ENCODE data around the gene AFAP1L2. TPM values are rescaled to one million over a fixed set of nuclear protein-coding genes. Genes with fewer than 3 reads are reported as not detected.

AFAP1L2 gene
- total and polyA plus RNA-seq, 4 experiments from 2014 or later: 0.50 to 4.3 (median 2.3) TPM

DNA sequence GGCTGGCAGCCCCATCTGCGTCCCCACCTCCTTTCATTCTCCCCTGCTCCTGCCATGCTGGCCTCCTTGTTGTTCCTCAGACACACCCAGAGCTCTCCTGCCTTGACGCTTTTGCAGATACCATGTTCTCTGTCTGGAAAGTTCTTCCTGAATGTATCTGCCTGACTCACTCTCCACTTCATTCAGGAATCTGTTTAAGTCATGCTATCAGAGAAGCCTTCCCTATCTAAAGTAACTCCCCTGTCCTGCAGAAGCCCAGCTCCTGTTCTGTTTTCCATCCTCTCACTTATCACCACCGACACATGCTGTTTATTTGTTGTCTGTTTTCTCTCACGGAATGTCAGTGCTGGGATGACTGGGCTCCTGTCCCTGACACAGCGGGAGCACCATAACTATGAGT is 82.0 kb downstream of the AFAP1L2 start:
- CTCF ChIA-PET (ENCODE audit: partially characterized antibody): no interaction called here
- H3K27ac Mint-ChIP-seq: no peak overlapping the region
- no peaks in the 10 kb centered on the region for H3K9me3 Mint-ChIP-seq
- no peaks in the 10 kb centered on the region for H3K9me3 ChIP-seq (ENCODE audit: control insufficient read depth in 1 of 2, low read length in 2 of 2)
- no peak overlapping the region for H3K27ac ChIP-seq (ENCODE audit: low read depth, low read length)
- no peak overlapping the region for H3K4me3 ChIP-seq (ENCODE audit: low read length in 2 of 2)
- no peaks in the 10 kb centered on the region for H3K36me3 Mint-ChIP-seq
- H3K36me3 ChIP-seq (ENCODE audit: insufficient read depth, low read length): no peaks in the 10 kb centered on the region
- no peaks in the 10 kb centered on the region for H3K4me1 Mint-ChIP-seq
- peaks cover 3 to 5% of the 10 kb centered on the region in 2 donors for H3K27me3 Mint-ChIP-seq
- DNase-seq: no peak
- intact Hi-C loops (cut with micrococcal nuclease): no loop called here
- H3K4me1 ChIP-seq (ENCODE audit: insufficient read depth, low read length): no peaks in the 10 kb centered on the region
- no peaks in the 10 kb centered on the region for H3K27me3 ChIP-seq (ENCODE audit: insufficient read depth, low read length)
- POLR2A ChIA-PET (ENCODE audit: partially characterized antibody): no interaction called here
- H3K4me3 Mint-ChIP-seq: no peak overlapping the region

DNA sequence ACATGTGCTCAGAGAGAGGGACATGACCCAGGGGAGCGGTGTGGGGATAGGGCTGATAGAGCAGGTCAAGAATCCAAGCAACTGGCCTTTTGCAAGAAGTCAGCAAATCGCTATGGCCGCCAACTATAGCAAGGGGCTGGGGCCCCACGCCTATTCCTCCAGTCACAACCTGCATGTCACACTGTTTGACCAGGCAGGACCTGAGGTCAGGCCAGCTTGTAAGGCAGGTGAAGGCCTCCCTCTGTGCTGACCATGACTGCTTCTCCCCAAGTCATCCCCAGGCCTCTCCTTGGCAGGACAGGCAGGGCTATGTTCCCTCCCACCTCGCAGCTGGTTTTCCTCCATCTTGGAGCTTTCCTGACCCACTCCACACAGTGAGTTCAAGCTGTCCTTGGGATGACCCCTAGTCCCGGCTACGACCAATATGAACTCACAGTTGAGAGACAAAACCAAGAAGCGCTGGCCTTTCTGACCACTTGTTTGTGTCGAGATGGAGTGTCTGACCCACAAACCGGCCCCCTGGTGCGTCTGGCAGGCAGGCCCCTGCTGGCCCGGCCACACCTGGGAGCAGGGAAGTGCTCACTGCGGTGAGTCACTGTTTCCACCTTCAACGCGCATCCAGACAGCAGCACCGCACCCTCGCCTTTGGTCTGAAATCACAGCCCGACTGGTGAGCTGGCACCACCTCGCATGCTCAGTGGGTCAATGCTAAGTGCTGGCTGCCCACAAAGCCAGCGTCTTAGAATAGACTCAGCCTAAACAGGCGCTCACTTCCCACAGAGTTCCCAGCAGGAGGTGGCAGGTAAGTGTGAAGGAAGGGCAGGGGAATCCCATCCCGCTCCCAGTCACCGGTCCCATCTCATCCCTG is 83.8 kb downstream of the AFAP1L2 start:
- no peak for DNase-seq
- POLR2A ChIA-PET (ENCODE audit: partially characterized antibody): no interaction called here
- Mint-ChIP-seq H3K4me1 (no peaks in the 10 kb centered on the region), H3K27ac (no peak overlapping the region), H3K27me3 (peaks cover 3 to 5% of the 10 kb centered on the region in 2 donors), H3K4me3 (no peak overlapping the region), H3K36me3 (no peaks in the 10 kb centered on the region), H3K9me3 (no peaks in the 10 kb centered on the region)
- CTCF ChIA-PET (ENCODE audit: partially characterized antibody): no interaction called here
- no peaks in the 10 kb centered on the region for H3K4me1 ChIP-seq (ENCODE audit: insufficient read depth, low read length)
- intact Hi-C loops (cut with micrococcal nuclease): no loop called here
- no peaks in the 10 kb centered on the region for H3K36me3 ChIP-seq (ENCODE audit: insufficient read depth, low read length)
- H3K9me3 ChIP-seq (ENCODE audit: control insufficient read depth in 1 of 2, low read length in 2 of 2): no peaks in the 10 kb centered on the region
- H3K27me3 ChIP-seq (ENCODE audit: insufficient read depth, low read length): no peaks in the 10 kb centered on the region
- no peak overlapping the region for H3K4me3 ChIP-seq (ENCODE audit: low read length in 2 of 2)
- H3K27ac ChIP-seq (ENCODE audit: low read depth, low read length): no peak overlapping the region

DNA sequence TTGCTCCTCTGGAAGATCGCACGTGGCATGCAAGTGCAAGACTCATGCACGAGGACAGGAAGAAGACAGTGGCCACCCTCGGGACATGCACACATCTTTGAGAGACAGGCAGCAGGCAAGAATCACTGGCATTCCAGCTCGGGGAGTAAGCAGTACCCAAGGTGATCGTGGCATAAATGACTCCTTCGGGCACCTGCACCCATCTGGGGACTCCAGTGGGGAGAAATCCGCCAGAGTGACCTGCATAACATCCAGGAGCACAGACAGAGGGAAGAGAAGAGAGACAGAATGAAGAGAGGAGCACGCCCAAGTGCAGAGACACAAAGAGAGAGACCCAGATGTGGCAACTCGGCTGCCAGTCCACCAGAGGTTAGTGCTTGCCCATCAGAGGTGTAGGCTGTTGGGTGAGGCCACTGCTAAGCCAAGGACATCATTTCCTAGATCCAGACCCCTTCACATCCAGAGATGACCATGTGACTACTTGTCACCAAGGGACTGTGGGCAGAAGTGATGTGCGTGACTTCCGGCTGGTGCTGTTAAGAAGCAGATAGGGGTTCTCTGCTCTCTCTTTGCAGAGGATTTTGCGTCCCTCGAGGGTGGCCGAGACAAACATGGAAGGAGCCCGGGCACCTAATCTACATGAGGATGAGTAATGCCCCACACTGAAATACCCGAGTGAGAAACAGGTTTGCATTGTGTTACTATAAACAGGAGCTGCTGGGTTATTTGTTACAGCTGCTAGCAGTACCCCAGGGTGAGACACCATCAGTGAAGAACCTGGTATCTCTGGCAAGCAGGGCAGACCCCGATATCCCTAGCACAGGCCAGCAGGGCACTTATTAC is 84.7 kb downstream of the AFAP1L2 start:
- Mint-ChIP-seq H3K27ac (no peak overlapping the region), H3K4me3 (no peak overlapping the region), H3K36me3 (no peaks in the 10 kb centered on the region), H3K27me3 (peaks cover 3 to 5% of the 10 kb centered on the region in 2 donors), H3K4me1 (no peaks in the 10 kb centered on the region), H3K9me3 (no peaks in the 10 kb centered on the region)
- H3K9me3 ChIP-seq (ENCODE audit: control insufficient read depth in 1 of 2, low read length in 2 of 2): no peaks in the 10 kb centered on the region
- H3K4me3 ChIP-seq (ENCODE audit: low read length in 2 of 2): no peak overlapping the region
- no peaks in the 10 kb centered on the region for H3K4me1 ChIP-seq (ENCODE audit: insufficient read depth, low read length)
- ChIA-PET CTCF (ENCODE audit: partially characterized antibody) (no interaction called here), POLR2A (ENCODE audit: partially characterized antibody) (no interaction called here)
- intact Hi-C loops (cut with micrococcal nuclease): no loop called here
- no peak overlapping the region for H3K27ac ChIP-seq (ENCODE audit: low read depth, low read length)
- no peaks in the 10 kb centered on the region for H3K27me3 ChIP-seq (ENCODE audit: insufficient read depth, low read length)
- no peak for DNase-seq
- H3K36me3 ChIP-seq (ENCODE audit: insufficient read depth, low read length): no peaks in the 10 kb centered on the region

DNA sequence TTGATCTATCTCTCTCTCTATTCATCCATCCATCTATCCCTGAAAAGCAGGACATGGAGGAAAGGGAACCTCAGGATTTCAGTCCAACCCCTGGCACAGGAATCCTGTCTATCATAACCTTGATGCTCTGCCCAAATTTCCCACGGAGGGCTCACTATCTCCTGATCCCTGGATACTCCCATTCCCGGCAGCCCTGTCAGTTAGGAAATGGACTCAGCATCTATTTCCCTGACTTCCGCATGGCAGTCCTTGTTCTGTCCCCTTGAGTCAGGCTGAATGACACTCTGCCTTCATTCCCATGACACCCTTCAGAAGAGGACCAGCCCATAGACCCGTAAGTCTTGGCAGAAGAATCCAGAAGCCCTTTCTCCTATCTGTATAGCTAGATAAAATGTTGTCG is 87.6 kb downstream of the AFAP1L2 start:
- H3K9me3 Mint-ChIP-seq: no peaks in the 10 kb centered on the region
- POLR2A ChIA-PET (ENCODE audit: partially characterized antibody): no interaction called here

DNA sequence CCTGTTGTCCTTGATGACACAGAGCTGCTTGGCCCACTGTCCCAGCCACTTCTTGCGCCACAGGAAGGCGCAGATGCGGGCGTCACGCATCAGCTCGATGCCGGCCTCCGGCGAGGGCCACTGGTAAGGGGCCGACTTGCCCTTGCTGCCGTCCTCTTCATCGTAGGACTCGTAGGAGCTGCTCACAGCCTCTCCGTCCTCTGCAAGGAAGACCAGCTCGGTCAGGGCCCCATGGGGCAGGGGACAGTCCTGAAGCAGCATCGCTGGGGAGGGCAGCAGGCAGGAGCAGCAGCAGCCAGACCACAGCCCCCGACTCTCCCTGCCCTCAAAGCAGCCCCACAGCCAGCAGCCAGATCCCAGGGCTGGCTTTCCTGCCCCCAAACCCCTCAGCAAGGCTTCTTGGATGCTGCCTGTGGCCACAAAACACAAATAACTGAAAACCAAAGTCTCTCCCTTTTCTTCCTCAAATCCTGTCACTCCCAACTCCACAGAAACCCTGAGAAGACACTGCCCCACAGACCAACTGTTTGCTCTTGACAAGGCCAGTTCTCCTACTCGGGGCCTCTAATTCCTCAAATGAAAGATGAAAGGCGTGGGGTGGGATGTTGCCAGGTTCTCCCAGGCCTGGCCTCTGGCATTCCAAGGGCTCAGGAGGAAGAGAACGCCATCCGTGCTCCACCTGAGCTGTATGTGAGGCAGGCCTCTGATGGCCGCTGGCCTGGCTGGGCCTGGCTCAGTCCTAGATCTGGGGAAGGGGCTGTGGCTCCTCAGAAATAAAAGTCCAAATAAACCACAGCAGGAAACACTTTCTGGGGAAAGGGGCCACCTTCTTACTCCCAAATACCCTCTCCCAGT is 88.5 kb downstream of the AFAP1L2 start:
- Mint-ChIP-seq H3K4me1 (no peaks in the 10 kb centered on the region), H3K9me3 (no peaks in the 10 kb centered on the region), H3K27ac (peak overlapping the region in 1 of 7 donors; percentile 18), H3K4me3 (no peak overlapping the region), H3K27me3 (peaks cover 3 to 4% of the 10 kb centered on the region in 2 donors), H3K36me3 (no peaks in the 10 kb centered on the region)
- ChIA-PET CTCF (ENCODE audit: partially characterized antibody) (interaction anchor here (0.9 to 3.2 kb wide), 2 partner anchors 12 kb away, joined by 4 to 18 read pairs; no protein-coding TSS in a partner anchor), POLR2A (ENCODE audit: partially characterized antibody) (no interaction called here)
- intact Hi-C loops (cut with micrococcal nuclease): no loop called here
- no peak for DNase-seq
- Histone ChIP-seq H3K27me3 (ENCODE audit: insufficient read depth, low read length) (no peaks in the 10 kb centered on the region), H3K27ac (ENCODE audit: low read depth, low read length) (no peak overlapping the region), H3K9me3 (ENCODE audit: control insufficient read depth in 1 of 2, low read length in 2 of 2) (no peaks in the 10 kb centered on the region), H3K4me3 (ENCODE audit: low read length in 2 of 2) (no peak overlapping the region), H3K36me3 (ENCODE audit: insufficient read depth, low read length) (no peaks in the 10 kb centered on the region), H3K4me1 (ENCODE audit: insufficient read depth, low read length) (no peaks in the 10 kb centered on the region)

More for the DNA sequence above, 87.6 kb downstream of the AFAP1L2 start:
- H3K4me3 ChIP-seq (ENCODE audit: low read length in 2 of 2): no peak overlapping the region
- no peaks in the 10 kb centered on the region for H3K4me1 ChIP-seq (ENCODE audit: insufficient read depth, low read length)
- Mint-ChIP-seq H3K4me3 (no peak overlapping the region), H3K36me3 (no peaks in the 10 kb centered on the region), H3K27ac (no peak overlapping the region), H3K27me3 (peaks cover 3 to 6% of the 10 kb centered on the region in 2 donors), H3K4me1 (no peaks in the 10 kb centered on the region)
- no peaks in the 10 kb centered on the region for H3K36me3 ChIP-seq (ENCODE audit: insufficient read depth, low read length)
- DNase-seq: no peak
- CTCF ChIA-PET (ENCODE audit: partially characterized antibody): interaction anchor here (3.2 kb wide), 1 partner anchor 13 kb away, joined by 18 read pairs; no protein-coding TSS in a partner anchor
- intact Hi-C loops (cut with micrococcal nuclease): no loop called here
- H3K9me3 ChIP-seq (ENCODE audit: control insufficient read depth in 1 of 2, low read length in 2 of 2): no peaks in the 10 kb centered on the region
- no peaks in the 10 kb centered on the region for H3K27me3 ChIP-seq (ENCODE audit: insufficient read depth, low read length)
- H3K27ac ChIP-seq (ENCODE audit: low read depth, low read length): no peak overlapping the region

DNA sequence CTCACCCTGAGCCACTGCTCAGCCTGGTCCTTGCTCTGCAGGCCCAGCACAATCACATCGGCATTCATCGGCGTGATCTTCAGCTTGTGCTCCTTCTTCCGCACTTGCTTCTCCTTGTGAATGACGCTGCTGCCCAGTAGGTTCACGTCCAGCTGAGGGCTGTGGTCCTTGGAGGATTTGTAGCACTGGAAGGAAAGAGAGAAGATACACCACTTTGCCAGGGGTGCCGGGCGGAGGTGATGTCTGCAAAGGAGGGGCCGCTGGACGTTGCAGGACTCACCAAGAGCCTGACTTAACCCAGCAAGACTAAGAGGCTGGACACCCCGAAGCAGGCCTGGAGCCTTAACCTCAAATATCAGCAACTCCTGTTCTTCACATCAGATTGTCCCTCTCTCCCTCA is 90.4 kb downstream of the AFAP1L2 start:
- POLR2A ChIA-PET (ENCODE audit: partially characterized antibody): interaction anchor here (1.0 kb wide), 1 partner anchor 10 kb away, joined by 3 read pairs; no protein-coding TSS in a partner anchor
- CTCF ChIA-PET (ENCODE audit: partially characterized antibody): interaction anchor here (2.5 kb wide), 1 partner anchor 10 kb away, joined by 21 read pairs; no protein-coding TSS in a partner anchor

More for the DNA sequence above, 90.4 kb downstream of the AFAP1L2 start:
- peaks cover 0 to 3% of the 10 kb centered on the region in 2 donors for H3K27me3 Mint-ChIP-seq
- intact Hi-C loops (cut with micrococcal nuclease): no loop called here
- Histone ChIP-seq H3K4me1 (ENCODE audit: insufficient read depth, low read length) (no peaks in the 10 kb centered on the region), H3K27ac (ENCODE audit: low read depth, low read length) (no peak overlapping the region), H3K9me3 (ENCODE audit: control insufficient read depth in 1 of 2, low read length in 2 of 2) (no peaks in the 10 kb centered on the region), H3K36me3 (ENCODE audit: insufficient read depth, low read length) (no peaks in the 10 kb centered on the region), H3K27me3 (ENCODE audit: insufficient read depth, low read length) (no peaks in the 10 kb centered on the region), H3K4me3 (ENCODE audit: low read length in 2 of 2) (no peak overlapping the region)
- no peaks in the 10 kb centered on the region for H3K9me3 Mint-ChIP-seq
- H3K4me3 Mint-ChIP-seq: no peak overlapping the region
- no peak overlapping the region for H3K27ac Mint-ChIP-seq
- H3K4me1 Mint-ChIP-seq: no peaks in the 10 kb centered on the region
- no peaks in the 10 kb centered on the region for H3K36me3 Mint-ChIP-seq
- no peak for DNase-seq
